Measurements from ENCODE around the gene GNPTG. TPM values are rescaled to one million over a fixed set of nuclear protein-coding genes. Genes with fewer than 3 reads are reported as not detected.
A peak's percentile ranks its signal among the peaks of the same experiment; 100 is the strongest.

Gene GNPTG
- total RNA-seq, 1 experiment from 2014 or later: 19.6 TPM

DNA sequence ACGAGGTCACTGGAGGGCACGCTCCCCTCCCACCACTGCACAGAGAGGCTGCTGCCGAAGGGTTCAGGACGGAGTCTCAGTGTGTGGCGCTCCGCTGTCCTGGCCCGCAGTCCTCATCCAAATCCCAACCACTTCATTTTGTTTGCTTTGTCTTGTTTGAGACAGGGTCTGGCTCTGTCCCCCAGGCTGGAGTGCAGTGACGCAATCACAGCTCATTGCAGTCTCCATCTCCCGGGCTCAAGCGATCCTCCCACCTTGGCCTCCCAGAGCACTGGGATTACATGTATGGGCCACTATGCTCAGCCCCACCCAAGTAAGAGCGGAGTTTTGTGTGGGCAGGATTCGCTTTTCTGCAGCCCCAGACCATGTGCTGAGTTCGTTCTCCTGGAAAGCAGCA lies 50.0 kb downstream of the GNPTG start:
- Histone ChIP-seq H3K9me2 (replicated peaks; ENCODE audit: insufficient read depth, low read length) (no peaks in the 10 kb centered on the region), H3K9me3 (ENCODE audit: low read length) (no peaks in the 10 kb centered on the region), H2AFZ (ENCODE audit: low read length) (no peak overlapping the region), H3K9ac (ENCODE audit: low read length) (no peak overlapping the region), H3K27ac (ENCODE audit: low read length) (no peak overlapping the region), H3K4me1 (ENCODE audit: low read length) (no peaks in the 10 kb centered on the region), H3K79me2 (ENCODE audit: low read length) (no peaks in the 10 kb centered on the region; the same call in 1 of the 2 replicates), H3K4me2 (ENCODE audit: low read depth, low read length, poor library complexity, severe bottlenecking) (no peak overlapping the region), H3K4me3 (ENCODE audit: low read length) (no peak overlapping the region), H4K20me1 (ENCODE audit: insufficient read depth, low read depth, low read length) (no peaks in the 10 kb centered on the region), H3K36me3 (ENCODE audit: insufficient read depth, low read length) (no peaks in the 10 kb centered on the region), H3K27me3 (ENCODE audit: low read length) (no peaks in the 10 kb centered on the region)
- DNase-seq: no peak

DNA sequence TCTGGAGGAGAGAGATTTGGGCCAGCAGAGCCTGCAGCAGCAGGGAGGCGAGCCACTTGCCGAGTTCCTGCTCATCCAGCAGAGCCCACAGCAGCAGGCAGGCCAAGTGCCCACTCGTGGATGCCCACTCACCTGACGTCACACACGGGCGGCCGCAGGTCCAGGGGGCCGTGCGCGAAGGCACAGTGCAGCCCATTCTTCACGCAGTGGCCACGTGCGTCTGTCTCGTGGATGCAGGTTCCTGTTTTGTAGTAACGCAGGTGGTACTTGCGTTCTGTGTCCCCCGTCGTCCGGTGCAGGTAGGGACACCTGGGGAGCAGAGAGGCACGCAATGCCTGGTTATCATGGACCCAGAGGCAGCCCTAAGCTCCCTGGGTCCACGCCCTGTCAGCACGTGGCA lies 51.3 kb downstream of the GNPTG start:
- H3K4me1 ChIP-seq (ENCODE audit: low read length): peaks cover 5% of the 10 kb centered on the region
- no peaks in the 10 kb centered on the region for H3K9me2 ChIP-seq (replicated peaks; ENCODE audit: insufficient read depth, low read length)
- H2AFZ ChIP-seq (ENCODE audit: low read length): no peak overlapping the region
- H4K20me1 ChIP-seq (ENCODE audit: insufficient read depth, low read depth, low read length): peaks cover 8% of the 10 kb centered on the region; the same call in 1 of the 2 replicates
- no peak overlapping the region for H3K4me2 ChIP-seq (ENCODE audit: low read depth, low read length, poor library complexity, severe bottlenecking)
- no peaks in the 10 kb centered on the region for H3K36me3 ChIP-seq (ENCODE audit: insufficient read depth, low read length)
- H3K4me3 ChIP-seq (ENCODE audit: low read length): no peak overlapping the region
- no peak overlapping the region for H3K27ac ChIP-seq (ENCODE audit: low read length)
- no peaks in the 10 kb centered on the region for H3K27me3 ChIP-seq (ENCODE audit: low read length)
- H3K79me2 ChIP-seq (ENCODE audit: low read length): peaks cover 10% of the 10 kb centered on the region
- no peak overlapping the region for H3K9ac ChIP-seq (ENCODE audit: low read length)
- H3K9me3 ChIP-seq (ENCODE audit: low read length): no peaks in the 10 kb centered on the region
- no peak for DNase-seq

DNA sequence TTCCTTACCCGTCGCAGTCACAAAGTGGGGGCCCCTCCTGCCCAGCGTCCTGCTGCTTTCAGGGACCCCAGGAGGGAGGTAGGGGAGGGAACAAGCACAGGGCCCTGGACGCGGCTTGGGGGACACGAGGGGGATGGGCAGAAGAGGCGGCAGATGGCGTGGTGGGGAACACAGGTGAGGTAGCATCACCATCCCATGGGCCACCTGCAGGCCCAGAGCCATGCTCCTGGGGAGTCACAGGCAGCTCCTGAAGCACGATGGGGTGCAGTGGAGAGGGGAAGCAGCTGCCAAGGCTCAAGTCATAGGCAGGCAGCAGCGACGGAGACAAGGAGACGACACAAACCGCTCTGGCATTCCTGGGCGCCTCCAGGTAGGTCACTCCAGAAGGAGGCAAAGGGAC lies 52.0 kb downstream of the GNPTG start:
- DNase-seq: no peak
- H3K27ac ChIP-seq (ENCODE audit: low read length): no peak overlapping the region
- H3K36me3 ChIP-seq (ENCODE audit: insufficient read depth, low read length): no peaks in the 10 kb centered on the region
- H3K4me2 ChIP-seq (ENCODE audit: low read depth, low read length, poor library complexity, severe bottlenecking): no peak overlapping the region
- no peaks in the 10 kb centered on the region for H3K27me3 ChIP-seq (ENCODE audit: low read length)
- H3K9me3 ChIP-seq (ENCODE audit: low read length): no peaks in the 10 kb centered on the region
- H3K9me2 ChIP-seq (replicated peaks; ENCODE audit: insufficient read depth, low read length): no peaks in the 10 kb centered on the region
- no peak overlapping the region for H3K4me3 ChIP-seq (ENCODE audit: low read length)
- peaks cover 10% of the 10 kb centered on the region for H3K79me2 ChIP-seq (ENCODE audit: low read length)
- no peak overlapping the region for H3K9ac ChIP-seq (ENCODE audit: low read length)
- peaks cover 11% of the 10 kb centered on the region; the same call in 1 of the 2 replicates for H4K20me1 ChIP-seq (ENCODE audit: insufficient read depth, low read depth, low read length)
- H3K4me1 ChIP-seq (ENCODE audit: low read length): peaks cover 8% of the 10 kb centered on the region
- no peak overlapping the region for H2AFZ ChIP-seq (ENCODE audit: low read length)

DNA sequence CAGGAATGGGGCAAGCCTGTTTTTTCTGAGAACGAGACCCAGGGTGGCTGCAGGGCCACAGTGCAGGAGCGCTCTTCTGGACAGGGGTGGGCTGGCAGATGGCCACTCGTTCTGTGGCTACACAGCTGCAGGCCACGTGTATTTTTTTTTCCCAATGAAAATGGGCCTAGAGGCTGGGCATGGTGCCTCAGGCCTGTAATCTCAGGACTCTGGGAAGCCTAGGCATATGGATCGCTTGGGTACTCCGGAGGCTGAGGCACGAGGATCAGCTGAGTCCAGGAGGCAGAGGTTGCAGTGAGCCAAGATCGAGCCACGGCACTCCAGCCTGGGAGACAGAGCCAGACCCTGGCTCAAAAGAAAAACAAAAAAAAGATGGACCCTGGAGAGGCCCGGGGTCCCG lies 56.0 kb downstream of the GNPTG start:
- H3K79me2 ChIP-seq (ENCODE audit: low read length): peaks cover 13% of the 10 kb centered on the region
- peak overlapping the region; percentile 83 for H3K4me2 ChIP-seq (ENCODE audit: low read depth, low read length, poor library complexity, severe bottlenecking)
- no peaks in the 10 kb centered on the region for H3K9me3 ChIP-seq (ENCODE audit: low read length)
- peaks cover 9% of the 10 kb centered on the region for H3K4me1 ChIP-seq (ENCODE audit: low read length)
- no peaks in the 10 kb centered on the region for H3K27me3 ChIP-seq (ENCODE audit: low read length)
- peak overlapping the region; percentile 53 for H3K9ac ChIP-seq (ENCODE audit: low read length)
- peak overlapping the region; percentile 78 for H3K4me3 ChIP-seq (ENCODE audit: low read length)
- no peak overlapping the region for H2AFZ ChIP-seq (ENCODE audit: low read length)
- no peak for DNase-seq
- H3K27ac ChIP-seq (ENCODE audit: low read length): no peak overlapping the region
- peaks cover 11% of the 10 kb centered on the region; the same call in 1 of the 2 replicates for H4K20me1 ChIP-seq (ENCODE audit: insufficient read depth, low read depth, low read length)
- H3K9me2 ChIP-seq (replicated peaks; ENCODE audit: insufficient read depth, low read length): no peaks in the 10 kb centered on the region
- no peaks in the 10 kb centered on the region for H3K36me3 ChIP-seq (ENCODE audit: insufficient read depth, low read length)

DNA sequence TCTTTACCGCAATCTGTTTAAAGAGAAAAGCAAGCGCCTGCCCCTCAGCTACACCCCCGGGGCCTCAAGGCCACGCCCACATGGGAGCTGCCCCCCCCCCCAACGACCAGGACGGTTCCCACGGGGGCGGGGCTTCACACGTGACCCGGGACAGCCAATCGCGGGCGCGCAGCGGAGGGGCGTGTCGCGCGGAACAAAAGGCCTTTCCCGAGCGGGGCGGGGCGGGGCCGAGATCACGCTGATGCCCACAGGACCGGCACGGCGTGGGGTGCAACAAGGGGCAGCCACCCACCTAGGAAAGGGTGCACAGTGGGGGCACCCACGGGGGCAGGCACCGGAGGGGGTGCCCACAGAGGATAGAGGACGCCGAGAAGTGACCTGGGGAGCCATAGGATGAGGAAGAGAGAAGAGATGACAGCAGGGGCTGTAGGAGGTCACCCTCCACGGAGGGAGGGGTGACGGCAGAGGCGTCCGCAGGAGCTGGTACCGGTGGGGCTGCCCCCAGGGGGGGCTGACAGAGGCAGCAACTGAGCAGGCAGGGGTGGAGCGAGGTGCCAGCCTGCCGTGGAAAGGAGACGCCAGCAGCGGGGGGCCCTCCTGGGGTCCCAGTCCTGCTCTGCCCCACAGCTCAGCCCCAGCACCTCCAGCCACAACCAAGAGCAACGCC lies 56.6 kb downstream of the GNPTG start:
- peak overlapping the region; percentile 83 for H3K4me2 ChIP-seq (ENCODE audit: low read depth, low read length, poor library complexity, severe bottlenecking)
- H3K27ac ChIP-seq (ENCODE audit: low read length): no peak overlapping the region
- H4K20me1 ChIP-seq (ENCODE audit: insufficient read depth, low read depth, low read length): peaks cover 11% of the 10 kb centered on the region; the same call in 1 of the 2 replicates
- H3K36me3 ChIP-seq (ENCODE audit: insufficient read depth, low read length): no peaks in the 10 kb centered on the region
- peak overlapping the region; percentile 90; the same call in 1 of the 2 replicates for H2AFZ ChIP-seq (ENCODE audit: low read length)
- no peaks in the 10 kb centered on the region for H3K9me3 ChIP-seq (ENCODE audit: low read length)
- no peaks in the 10 kb centered on the region for H3K27me3 ChIP-seq (ENCODE audit: low read length)
- no peaks in the 10 kb centered on the region for H3K9me2 ChIP-seq (replicated peaks; ENCODE audit: insufficient read depth, low read length)
- peak overlapping the region; percentile 78 for H3K4me3 ChIP-seq (ENCODE audit: low read length)
- H3K79me2 ChIP-seq (ENCODE audit: low read length): peaks cover 13% of the 10 kb centered on the region
- peaks cover 9% of the 10 kb centered on the region for H3K4me1 ChIP-seq (ENCODE audit: low read length)
- DNase-seq: peak; percentile 98
- peak overlapping the region; percentile 77 for H3K9ac ChIP-seq (ENCODE audit: low read length)

DNA sequence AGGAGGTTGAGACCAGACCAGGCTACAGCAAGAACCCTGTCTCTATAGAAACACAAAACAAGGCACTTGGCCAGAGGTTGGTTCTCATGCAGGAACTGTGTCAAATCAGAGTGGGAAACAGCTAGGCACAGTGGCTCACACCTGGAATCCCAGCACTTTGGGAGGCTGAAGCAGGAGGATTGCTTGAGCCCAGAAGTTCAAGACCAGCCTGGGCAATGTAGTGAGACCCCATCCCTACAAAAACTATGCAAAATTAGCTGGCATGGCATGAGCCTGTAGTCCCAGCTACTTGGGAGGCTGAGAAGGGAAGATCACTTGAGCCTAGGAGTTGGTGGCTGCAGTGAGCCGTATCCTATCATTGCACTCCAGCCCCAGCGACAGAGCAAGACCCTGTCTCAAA lies 61.1 kb downstream of the GNPTG start:
- Histone ChIP-seq H3K9me3 (ENCODE audit: low read length) (no peaks in the 10 kb centered on the region), H3K36me3 (ENCODE audit: insufficient read depth, low read length) (no peaks in the 10 kb centered on the region), H3K79me2 (ENCODE audit: low read length) (peaks cover 8% of the 10 kb centered on the region), H3K4me3 (ENCODE audit: low read length) (no peak overlapping the region), H3K9ac (ENCODE audit: low read length) (no peak overlapping the region), H3K9me2 (replicated peaks; ENCODE audit: insufficient read depth, low read length) (no peaks in the 10 kb centered on the region), H4K20me1 (ENCODE audit: insufficient read depth, low read depth, low read length) (peaks cover 4% of the 10 kb centered on the region; the same call in 1 of the 2 replicates), H3K4me2 (ENCODE audit: low read depth, low read length, poor library complexity, severe bottlenecking) (no peak overlapping the region), H3K27ac (ENCODE audit: low read length) (no peak overlapping the region), H3K4me1 (ENCODE audit: low read length) (peaks cover 13% of the 10 kb centered on the region), H2AFZ (ENCODE audit: low read length) (no peak overlapping the region), H3K27me3 (ENCODE audit: low read length) (no peaks in the 10 kb centered on the region)
- no peak for DNase-seq

Other genes with a start within 250 kb of the GNPTG start
- gene CACNA1H, start 198.8 kb upstream of the GNPTG start, total RNA-seq (2014; rRNA removed; shearing (Covaris generic); ENCODE audit: low replicate concordance): not detected in 2 replicates
- not detected in 2 replicates for gene TPSG1, start 126.7 kb upstream of the GNPTG start, total RNA-seq (2014; rRNA removed; shearing (Covaris generic); ENCODE audit: low replicate concordance)
- gene TPSB2, start 121.7 kb upstream of the GNPTG start, total RNA-seq (2014; rRNA removed; shearing (Covaris generic); ENCODE audit: low replicate concordance): not detected in 2 replicates
- gene TPSAB1, start 111.2 kb upstream of the GNPTG start, total RNA-seq (2014; rRNA removed; shearing (Covaris generic); ENCODE audit: low replicate concordance): not detected in 2 replicates
- gene TPSD1, start 95.9 kb upstream of the GNPTG start, total RNA-seq (2014; rRNA removed; shearing (Covaris generic); ENCODE audit: low replicate concordance): not detected in 2 replicates
- 53.7 and 78.1 TPM in 2 replicates for gene UBE2I, start 42.3 kb upstream of the GNPTG start, total RNA-seq (2014; rRNA removed; shearing (Covaris generic); ENCODE audit: low replicate concordance)
- gene BAIAP3, start 18.3 kb upstream of the GNPTG start, total RNA-seq (2014; rRNA removed; shearing (Covaris generic); ENCODE audit: low replicate concordance): 0.18 TPM in 1 of 2 replicates, not detected in the other
- 20.1 and 70.0 TPM in 2 replicates for gene TSR3, start 53 bp upstream of the GNPTG start, total RNA-seq (2014; rRNA removed; shearing (Covaris generic); ENCODE audit: low replicate concordance)
- 9.8 and 20.8 TPM in 2 replicates for gene UNKL, start 62.8 kb downstream of the GNPTG start, total RNA-seq (2014; rRNA removed; shearing (Covaris generic); ENCODE audit: low replicate concordance)
- gene UQCC4, start 68.8 kb downstream of the GNPTG start, total RNA-seq (2014; rRNA removed; shearing (Covaris generic); ENCODE audit: low replicate concordance): 19.0 and 22.2 TPM in 2 replicates
- not detected in 2 replicates for gene PERCC1, start 79.1 kb downstream of the GNPTG start, total RNA-seq (2014; rRNA removed; shearing (Covaris generic); ENCODE audit: low replicate concordance)
- 0.11 TPM in 1 of 2 replicates, not detected in the other for gene CCDC154, start 92.6 kb downstream of the GNPTG start, total RNA-seq (2014; rRNA removed; shearing (Covaris generic); ENCODE audit: low replicate concordance)
- gene CLCN7, start 123.1 kb downstream of the GNPTG start, total RNA-seq (2014; rRNA removed; shearing (Covaris generic); ENCODE audit: low replicate concordance): 8.9 and 29.2 TPM in 2 replicates
- not detected in 2 replicates for gene PTX4, start 137.0 kb downstream of the GNPTG start, total RNA-seq (2014; rRNA removed; shearing (Covaris generic); ENCODE audit: low replicate concordance)
- 8.7 and 22.0 TPM in 2 replicates for gene TELO2, start 141.4 kb downstream of the GNPTG start, total RNA-seq (2014; rRNA removed; shearing (Covaris generic); ENCODE audit: low replicate concordance)
- gene TMEM204, start 181.7 kb downstream of the GNPTG start, total RNA-seq (2014; rRNA removed; shearing (Covaris generic); ENCODE audit: low replicate concordance): not detected in 2 replicates